ENCODE measurements around the gene CCDC200.

The CCDC200 gene

DNA sequence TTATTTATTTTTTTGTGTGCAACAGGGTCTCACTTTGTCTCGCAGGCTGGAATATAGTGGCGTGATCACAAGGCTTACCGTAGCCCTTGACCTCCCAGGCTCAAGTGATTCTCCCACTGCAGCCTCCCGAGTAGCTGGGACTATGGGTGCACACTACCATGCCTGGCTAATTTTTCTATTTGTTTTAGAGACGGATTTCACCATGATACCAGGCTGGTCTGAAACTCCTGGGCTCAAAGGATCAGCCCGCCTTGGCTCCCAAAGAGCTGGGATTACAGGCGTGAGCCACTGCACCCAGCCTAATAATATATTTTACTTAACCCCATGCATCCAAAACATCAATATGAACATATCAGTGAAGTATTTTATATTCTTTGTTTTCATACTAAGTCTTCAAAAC is 2.0 kb downstream of the CCDC200 start:
- no peak for DNase-seq (ENCODE audit: low read depth, low spot score)
- in situ Hi-C loops (cut with HindIII; ENCODE audit: low sequenced_read_pairs): no loop called here
- TF ChIP-seq, protein P1, sequence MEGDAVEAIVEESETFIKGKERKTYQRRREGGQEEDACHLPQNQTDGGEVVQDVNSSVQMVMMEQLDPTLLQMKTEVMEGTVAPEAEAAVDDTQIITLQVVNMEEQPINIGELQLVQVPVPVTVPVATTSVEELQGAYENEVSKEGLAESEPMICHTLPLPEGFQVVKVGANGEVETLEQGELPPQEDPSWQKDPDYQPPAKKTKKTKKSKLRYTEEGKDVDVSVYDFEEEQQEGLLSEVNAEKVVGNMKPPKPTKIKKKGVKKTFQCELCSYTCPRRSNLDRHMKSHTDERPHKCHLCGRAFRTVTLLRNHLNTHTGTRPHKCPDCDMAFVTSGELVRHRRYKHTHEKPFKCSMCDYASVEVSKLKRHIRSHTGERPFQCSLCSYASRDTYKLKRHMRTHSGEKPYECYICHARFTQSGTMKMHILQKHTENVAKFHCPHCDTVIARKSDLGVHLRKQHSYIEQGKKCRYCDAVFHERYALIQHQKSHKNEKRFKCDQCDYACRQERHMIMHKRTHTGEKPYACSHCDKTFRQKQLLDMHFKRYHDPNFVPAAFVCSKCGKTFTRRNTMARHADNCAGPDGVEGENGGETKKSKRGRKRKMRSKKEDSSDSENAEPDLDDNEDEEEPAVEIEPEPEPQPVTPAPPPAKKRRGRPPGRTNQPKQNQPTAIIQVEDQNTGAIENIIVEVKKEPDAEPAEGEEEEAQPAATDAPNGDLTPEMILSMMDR (IDR thresholded peaks at IDR 0.05; ENCODE audit: low read depth, low read length): no peak
- no peak overlapping the region for H3K4me3 ChIP-seq (ENCODE audit: low read depth, low read length)

DNA sequence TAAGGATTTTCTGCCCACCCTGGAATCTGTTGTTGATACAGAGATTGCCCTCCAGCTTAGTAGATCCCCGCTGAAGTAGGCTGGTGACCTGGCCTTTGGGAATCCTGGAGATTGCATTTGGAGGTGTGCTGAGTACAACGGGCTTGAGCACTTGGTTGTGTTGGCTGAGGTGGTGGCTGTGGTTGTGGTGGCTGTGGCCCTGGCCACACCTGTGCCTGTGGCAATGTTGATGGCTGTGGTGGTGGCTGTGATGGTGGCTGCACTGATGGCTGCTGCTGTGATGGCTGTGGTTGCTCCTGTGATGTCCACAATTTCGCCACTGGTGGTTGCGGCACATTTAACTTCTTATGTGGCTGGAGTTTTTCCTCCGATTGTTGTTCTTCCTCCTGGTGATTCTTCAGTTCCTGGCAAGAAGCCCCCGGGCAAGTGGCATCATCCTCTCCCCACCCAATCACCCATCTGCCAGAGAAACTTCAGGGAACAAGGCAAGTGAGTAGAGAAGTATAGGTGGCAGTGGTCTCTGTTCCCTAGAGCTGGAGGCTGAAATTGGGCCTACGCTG is 4.2 kb downstream of the CCDC200 start:
- DNase-seq (ENCODE audit: low read depth, low spot score): no peak
- H3K4me3 ChIP-seq (ENCODE audit: low read depth, low read length): no peak overlapping the region
- in situ Hi-C loops (cut with HindIII; ENCODE audit: low sequenced_read_pairs): no loop called here
- TF ChIP-seq, protein P1 (IDR thresholded peaks at IDR 0.05; ENCODE audit: low read depth, low read length): no peak

DNA sequence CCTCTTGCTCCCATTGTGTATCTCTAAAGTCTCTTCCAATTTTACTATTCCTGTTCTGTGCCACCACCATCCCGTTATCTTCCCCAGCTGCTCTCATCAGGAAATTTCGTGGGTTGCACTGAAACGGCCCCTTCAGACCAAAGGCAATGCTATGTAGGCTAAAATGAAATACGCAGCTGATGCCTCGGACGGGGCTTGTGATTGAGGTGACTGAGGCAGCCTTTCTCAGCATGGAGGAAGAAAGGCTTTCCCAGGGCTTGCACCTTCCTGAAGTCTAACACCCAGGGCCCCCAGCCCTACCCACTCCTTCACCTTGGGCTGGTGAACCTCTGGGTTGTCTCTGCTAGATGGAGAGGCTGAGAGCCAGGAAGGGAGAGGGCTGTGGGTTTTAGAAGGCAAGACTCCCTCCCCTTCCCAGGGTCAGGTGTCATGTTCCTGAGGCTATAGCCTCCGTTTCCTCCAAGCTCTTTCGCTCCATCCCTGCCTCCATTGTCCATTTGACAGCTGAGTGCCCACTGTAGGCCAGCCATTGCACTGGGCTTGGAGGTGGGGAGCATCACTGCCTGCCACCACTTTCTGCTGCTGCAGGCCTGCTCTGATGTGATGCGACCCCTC is 7.8 kb downstream of the CCDC200 start:
- no peak overlapping the region for H3K4me3 ChIP-seq (ENCODE audit: low read depth, low read length)
- TF ChIP-seq, protein P1 (IDR thresholded peaks at IDR 0.05; ENCODE audit: low read depth, low read length): no peak
- in situ Hi-C loops (cut with HindIII; ENCODE audit: low sequenced_read_pairs): no loop called here
- DNase-seq (ENCODE audit: low read depth, low spot score): no peak

DNA sequence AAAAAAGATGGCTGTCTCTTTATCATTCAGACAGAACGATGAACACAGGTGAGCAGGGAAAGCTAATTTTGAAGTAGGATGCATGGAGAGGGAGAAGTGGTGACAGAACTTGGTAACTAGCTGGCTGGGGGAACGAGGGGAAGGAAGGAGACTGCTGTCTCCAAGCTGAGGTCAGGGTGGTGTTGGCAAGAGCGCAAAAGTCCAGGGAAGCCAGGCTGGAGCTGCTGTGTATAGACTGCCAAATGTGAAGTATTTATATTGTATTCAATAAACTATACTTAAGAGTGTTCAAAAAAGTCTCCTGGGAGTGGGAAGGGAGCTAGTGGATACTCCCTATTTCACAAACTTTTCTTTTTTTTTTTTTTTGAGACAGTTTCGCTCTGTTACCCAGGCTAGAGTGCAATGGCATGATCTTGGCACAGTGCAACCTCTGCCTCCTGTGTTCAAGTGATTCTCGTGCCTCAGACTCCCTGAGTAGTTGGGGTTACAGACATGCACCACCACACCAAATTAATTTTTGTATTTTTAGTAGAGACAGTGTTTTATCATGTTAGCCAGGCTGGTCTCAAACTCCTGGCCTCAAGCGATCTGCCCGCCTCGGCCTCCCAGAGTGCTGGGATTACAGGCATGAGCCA is 8.6 kb downstream of the CCDC200 start:
- DNase-seq (ENCODE audit: low read depth, low spot score): no peak
- in situ Hi-C loops (cut with HindIII; ENCODE audit: low sequenced_read_pairs): no loop called here
- no peak overlapping the region for H3K4me3 ChIP-seq (ENCODE audit: low read depth, low read length)
- TF ChIP-seq, protein P1 (IDR thresholded peaks at IDR 0.05; ENCODE audit: low read depth, low read length): no peak

DNA sequence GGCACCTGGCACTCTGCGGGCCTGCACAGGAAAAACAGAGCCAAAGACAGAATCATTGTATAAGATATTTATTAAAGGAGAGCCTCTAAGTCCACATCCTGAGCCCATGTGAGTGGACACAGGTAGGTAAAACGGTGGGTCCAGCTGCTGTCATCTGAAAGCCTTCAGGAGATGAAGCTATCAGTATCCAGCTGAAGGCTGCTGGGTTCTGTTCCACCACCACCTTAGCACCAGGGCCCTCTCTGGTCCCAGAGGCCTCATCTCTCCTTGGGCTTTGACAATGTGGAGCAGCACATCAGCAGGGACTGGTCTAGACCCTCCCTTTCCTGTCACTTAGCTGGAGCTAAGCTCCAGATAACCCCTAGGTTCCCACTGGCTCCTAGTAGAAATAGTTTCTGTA is 9.4 kb downstream of the CCDC200 start:
- no peak overlapping the region for H3K4me3 ChIP-seq (ENCODE audit: low read depth, low read length)
- TF ChIP-seq, protein P1 (IDR thresholded peaks at IDR 0.05; ENCODE audit: low read depth, low read length): no peak
- in situ Hi-C loops (cut with HindIII; ENCODE audit: low sequenced_read_pairs): no loop called here
- no peak for DNase-seq (ENCODE audit: low read depth, low spot score)

DNA sequence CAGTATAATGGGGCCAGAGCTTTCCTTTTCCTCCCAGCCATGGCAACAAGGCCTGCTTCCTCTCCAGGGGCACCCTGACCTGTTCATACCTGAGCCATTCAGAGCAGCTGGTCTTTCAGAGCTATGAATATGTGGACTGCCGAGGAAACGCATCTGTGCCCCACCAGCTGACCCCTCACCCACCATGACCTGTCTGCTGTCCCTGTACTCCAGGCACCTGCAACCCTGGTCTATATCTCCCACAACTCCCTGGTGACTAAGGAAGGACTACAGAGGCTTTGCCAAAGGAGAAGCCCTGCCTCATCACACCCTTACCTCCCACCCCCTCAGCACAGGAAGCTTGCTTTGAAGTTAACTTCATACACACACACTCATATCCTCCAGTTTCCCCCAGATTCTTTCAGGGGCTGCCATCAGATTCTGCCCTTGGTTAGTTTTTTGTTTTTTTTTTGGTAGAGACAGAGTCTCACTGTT is 10.8 kb downstream of the CCDC200 start:
- DNase-seq (ENCODE audit: low read depth, low spot score): no peak
- in situ Hi-C loops (cut with HindIII; ENCODE audit: low sequenced_read_pairs): no loop called here
- H3K4me3 ChIP-seq (ENCODE audit: low read depth, low read length): no peak overlapping the region
- TF ChIP-seq, protein P1 (IDR thresholded peaks at IDR 0.05; ENCODE audit: low read depth, low read length): no peak
